ENCODE data around the gene TRPM7.
A peak's percentile ranks its signal among the peaks of the same experiment; 100 is the strongest.
"Not testable (repeated sequence)": the region's sequence is repeated elsewhere in the genome, so short reads cannot be mapped to it uniquely, and the experiment has no call there.

The TRPM7 gene

DNA sequence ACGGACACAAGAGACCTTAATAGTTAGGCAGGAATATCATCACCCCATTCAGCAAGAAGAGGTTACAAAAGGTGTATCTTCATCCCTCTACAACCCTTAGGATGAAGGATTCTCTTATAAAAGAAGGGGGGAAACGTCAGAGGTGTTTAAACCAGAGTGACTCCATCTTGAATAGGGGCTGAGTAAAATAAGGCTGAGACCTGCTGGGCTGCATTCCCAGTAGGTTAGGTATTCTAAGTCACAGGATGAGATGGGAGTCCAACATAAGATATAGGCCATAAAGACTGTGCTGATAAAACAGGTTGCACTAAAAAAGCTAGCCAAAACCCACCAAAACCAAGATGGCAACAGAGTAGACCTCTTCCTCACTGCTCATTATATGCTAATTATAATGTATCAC is 16.5 kb downstream of the TRPM7 start:
- no peak for DNase-seq (ENCODE audit: low spot score)

DNA sequence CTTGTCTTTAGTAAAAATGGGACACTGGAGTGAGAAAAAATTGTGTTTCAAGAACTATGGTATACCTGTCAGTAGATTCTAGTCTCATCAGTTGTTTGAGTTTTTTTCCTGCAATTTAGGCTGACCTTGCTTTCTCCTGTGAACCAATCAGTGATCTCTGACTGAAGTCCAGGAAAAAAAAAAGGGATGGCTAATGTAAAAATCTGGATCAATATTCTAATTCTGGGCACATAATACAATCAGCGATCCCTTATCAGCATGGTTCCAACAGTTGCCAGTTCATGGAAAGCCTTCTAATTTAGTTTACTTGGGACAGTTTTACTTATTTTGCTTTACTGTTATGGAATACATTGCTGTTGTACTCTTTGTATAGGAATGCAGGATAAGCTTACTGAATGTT is 17.0 kb downstream of the TRPM7 start:
- no peak for DNase-seq (ENCODE audit: low spot score)

DNA sequence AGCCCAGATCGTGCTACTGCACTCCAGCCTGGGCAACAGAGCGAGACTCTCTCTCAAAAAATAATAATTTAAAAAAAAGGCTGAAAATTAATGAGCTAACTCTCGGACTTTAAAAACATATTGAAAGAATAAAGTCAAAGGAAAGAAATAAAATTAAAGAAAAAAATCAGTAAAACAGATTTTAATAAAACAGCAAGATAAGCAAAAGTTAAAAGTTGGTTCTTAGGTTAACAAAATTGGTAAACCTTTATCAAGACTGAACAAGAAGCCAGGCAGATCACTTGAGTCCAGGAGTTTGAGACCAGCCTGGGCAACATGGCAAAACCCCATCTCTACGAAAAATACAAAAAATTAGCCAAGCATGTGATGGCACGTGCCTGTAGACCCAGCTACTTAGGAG is 20.7 kb downstream of the TRPM7 start:
- DNase-seq (ENCODE audit: low spot score) = no peak

DNA sequence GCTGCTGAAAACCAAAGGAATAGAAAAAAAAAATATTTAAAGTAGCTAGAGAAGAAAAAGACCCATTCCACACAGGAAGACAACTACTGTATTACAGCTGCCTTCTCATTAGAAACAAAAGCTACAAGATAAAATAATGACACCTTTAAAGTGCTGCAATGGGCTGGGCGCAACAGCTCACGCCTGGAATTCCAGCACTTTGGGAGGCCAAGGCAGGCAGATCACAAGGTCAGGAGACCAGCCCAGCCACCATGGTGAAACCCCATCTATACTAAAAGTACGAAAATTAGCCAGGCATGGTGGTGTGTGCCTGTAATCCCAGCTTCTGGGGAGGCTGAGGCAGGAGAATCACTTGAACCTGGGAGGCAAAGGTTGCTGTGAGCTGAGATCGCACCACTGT is 31.0 kb downstream of the TRPM7 start:
- DNase-seq (ENCODE audit: low spot score) = no peak

DNA sequence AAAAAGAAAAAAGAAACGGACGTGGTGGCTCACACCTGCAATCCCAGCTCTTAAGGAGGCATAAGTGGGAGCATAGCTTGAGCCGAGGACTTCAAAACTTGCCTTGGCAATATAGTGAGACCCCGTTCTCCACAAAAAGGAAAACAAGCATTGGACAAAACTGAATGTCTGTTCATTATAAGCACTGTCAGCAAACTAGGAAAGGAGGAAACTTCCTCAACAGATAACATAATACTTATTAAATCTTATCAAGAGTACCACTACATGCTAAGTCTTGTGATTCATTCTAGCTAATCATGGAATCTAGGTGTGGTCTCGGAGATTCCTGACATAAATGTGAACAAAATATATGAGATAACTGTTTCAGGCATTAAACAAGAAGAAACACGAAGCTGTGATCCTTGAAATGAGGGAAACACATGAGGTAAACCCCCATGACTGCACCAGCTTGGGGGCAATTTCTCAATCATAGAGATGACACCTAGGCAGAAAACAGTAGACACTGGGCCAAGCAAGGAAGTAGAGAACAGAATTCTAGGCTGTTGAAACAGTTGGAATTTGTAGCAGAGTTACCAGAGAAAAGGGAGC is 33.3 kb downstream of the TRPM7 start:
- DNase-seq (ENCODE audit: low spot score) = no peak

DNA sequence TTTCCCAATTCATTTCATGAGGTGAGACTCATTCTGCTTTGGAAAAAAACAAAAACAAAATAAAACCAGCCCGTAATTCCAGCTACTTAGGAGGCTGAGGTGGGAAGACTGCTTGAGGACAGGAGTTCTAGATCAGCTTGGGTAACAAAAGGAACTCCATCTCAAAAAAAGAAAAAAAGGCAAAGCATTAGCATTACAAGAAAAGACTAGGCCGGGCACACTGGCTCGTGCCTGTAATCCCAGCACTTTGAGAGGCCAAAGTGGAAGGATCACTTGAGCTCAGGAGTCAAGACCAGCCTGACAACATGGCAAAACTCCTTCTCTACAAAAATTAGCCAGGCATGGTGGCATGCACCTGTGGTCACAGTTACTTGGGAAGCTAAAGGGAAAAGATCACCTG is 33.9 kb downstream of the TRPM7 start:
- no peak for DNase-seq (ENCODE audit: low spot score)

DNA sequence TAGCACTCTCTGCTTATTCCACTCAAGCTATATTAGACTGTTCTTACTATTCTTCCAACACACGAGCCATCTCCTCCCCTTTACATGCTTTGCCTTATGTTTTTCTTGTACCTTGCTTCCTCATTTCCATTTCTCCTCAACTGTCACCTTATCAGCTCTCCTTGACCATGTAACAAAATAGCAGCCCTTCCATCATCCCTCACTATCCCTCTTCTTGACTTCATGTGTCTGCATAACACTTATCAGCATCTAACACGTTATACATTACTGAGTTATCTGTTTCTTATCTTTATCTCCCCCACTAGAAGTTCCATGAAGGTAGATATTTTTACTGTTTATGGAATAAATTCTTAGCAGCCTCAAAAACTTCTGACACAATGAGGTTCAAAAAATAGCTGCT is 45.3 kb downstream of the TRPM7 start:
- DNase-seq (ENCODE audit: low spot score) = no peak

DNA sequence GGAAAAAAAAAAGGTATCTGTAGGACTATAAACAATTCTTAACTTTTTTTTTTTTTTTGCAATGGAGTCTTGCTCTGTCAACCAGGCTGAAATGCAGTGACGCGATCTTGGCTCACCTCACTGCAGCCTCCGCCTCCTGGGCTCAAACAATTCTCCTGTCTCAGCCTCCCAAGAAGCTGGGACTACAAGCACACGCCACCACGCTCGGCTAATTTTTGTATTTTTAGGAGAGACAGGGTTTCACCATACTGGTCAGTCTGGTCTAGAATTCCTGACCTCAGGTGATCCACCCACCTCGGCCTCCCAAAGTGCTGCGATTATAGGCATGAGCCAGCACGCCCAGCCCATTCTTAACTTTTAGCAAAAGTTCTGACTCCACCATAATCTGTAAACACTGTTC is 50.5 kb downstream of the TRPM7 start:
- DNase-seq (ENCODE audit: low spot score) = no peak

DNA sequence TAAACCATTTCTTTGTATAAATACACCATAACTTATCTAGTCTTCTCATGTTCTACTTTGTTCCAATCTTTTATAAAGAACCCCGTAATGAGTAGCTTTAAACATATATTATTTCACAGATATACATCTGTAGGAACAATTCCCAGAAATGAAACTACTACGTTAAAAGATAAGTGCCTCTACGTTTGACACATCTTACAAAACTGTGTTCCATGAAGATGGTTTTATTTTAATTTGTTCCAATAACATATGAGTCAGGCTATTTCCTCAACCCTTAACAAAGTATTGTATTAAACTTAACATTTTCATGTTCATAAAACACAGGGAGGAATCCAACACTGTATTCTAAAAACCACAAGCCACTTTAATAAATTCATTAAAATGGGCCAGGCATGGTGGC is 52.9 kb downstream of the TRPM7 start:
- no peak for DNase-seq (ENCODE audit: low spot score)

DNA sequence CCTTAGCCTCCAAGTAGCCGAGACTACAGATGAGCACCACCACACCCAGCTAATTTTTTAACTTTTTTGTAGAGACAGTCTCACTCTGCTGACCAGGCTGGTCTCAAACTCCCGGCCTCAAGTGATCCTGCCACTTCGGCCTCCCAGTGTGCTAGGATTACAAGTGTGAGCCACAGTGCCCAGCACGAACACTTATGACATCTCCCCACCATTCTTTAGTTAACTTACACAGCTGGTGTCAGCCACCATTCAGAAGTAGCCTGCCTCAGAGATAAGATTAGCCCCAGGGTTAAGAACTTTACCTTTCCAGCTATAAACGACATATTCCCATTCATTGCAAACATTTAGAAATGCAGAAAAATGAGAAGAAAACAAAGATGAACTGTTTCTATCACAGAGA is 58.2 kb downstream of the TRPM7 start:
- DNase-seq (ENCODE audit: low spot score) = no peak

DNA sequence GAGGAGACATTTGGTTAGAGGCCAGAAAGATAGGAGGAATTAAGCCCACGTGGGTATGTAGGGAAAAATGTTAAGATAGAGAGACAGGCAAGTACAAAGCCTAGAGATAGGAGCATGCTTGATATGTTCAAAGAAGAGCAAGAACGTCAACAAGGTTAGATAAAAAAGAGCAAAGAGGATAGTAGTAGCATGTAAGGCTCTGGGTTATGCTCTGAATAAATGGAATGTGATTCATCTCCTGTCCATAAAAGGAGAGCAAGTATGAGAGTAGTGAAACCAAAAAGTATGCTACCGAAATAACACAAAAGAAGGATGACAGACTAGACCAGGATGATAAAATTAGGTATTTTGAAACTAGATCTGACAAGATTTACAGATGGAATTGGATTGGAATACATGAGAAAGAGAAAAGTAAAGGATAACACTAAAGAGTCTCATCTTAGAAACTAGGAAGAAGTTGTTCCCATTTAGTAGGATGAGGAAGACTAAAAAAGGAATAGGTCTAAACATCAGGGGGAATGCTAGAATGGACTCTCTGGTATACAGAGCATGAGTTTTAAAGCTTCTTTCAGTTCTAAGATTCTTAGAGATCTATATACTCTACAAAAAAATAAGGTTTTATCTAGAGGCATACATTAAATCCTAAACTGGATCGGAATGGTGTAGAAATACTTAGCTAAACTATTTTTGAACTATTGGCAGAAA is 59.1 kb downstream of the TRPM7 start:
- DNase-seq (ENCODE audit: low spot score) = no peak

DNA sequence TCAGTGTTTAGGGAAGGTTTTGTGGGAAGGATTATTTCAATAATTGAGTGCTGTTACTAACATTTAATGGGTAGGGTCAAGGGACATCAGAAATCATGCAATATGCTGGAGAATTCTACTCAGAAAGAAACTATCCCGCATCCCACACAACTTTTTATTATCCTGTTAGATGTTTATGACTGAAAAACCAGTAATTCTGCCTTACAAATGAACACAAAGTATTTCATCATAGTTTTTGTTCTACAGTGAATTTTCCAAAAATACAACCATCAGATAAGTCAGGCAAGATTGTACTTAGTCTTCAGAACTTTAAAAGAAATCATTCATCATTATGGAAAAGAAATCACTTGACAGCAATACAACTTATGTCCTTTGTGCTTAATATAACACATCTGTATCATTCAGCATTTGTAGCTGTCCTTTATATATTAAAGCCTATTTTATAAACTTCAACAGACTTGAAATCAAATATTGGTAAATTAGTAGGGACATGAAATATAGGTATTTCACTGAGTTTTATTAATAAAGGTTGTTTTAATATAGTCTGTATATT is 61.9 kb downstream of the TRPM7 start:
- DNase-seq (ENCODE audit: low spot score) = no peak

DNA sequence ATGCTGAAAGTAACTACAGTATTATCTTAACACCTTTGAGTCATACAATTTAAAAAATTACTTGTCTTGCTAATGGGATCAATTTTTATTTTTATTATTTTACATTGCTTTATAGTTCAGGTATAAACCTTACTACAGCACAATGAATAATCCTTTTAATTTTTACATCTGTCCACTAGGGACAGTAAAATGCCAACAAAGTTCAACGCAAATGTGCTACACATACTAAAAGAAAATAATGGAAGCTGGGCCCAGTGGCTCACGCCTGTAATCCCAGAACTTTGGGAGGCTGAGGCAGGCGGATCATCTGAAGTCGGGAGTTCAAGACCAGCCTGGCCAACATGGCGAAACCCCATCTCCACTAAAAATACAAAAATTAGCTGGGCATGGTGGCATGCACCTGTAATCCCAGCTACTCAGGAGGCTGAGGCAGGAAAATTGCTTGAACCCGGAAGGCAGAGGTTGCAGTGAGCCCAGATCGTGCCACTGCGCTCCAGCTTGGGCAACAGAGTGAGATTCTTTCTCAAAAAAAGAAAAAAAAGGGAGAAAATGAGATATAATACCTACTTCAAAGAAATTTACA is 64.1 kb downstream of the TRPM7 start:
- DNase-seq (ENCODE audit: low spot score) = peak; percentile 22

DNA sequence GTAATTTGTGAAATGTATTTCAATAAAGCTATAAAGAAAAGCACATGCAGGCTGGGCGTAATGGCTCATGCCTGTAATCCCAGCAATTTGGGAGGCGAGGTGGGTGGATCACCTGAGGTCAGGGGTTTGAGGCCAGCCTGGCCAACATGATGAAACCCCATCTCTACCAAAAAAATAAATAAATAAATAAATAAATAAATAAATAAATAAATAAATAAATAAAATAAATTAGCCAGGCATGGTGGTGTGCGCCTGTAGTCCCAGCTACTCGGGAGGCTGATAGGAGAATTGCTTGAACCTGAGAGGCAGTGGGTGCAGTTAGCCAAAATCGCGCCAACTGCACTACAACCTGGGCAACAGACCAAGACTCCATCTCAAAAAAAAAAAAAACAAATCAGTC is 69.6 kb downstream of the TRPM7 start:
- DNase-seq (ENCODE audit: low spot score) = not testable (repeated sequence)

DNA sequence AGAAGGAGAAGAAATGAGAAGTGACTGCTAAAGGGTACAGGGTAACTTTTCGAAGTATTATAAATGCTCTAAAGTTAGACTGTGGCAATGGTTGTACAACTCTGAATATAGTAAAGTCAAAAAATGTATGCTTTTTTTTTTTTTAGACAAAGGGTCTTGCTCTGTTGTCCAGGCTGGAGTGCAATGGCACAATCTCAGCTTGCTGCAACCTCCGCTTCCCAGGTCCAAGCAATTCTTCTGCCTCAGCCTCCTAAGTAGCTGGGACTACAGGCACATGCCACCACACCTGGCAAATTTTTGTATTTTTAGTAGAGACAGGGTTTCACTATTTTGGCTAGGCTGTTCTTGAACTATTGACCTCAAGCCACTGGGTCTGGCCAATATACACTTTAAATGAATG is 70.0 kb downstream of the TRPM7 start:
- DNase-seq (ENCODE audit: low spot score) = not testable (repeated sequence)

DNA sequence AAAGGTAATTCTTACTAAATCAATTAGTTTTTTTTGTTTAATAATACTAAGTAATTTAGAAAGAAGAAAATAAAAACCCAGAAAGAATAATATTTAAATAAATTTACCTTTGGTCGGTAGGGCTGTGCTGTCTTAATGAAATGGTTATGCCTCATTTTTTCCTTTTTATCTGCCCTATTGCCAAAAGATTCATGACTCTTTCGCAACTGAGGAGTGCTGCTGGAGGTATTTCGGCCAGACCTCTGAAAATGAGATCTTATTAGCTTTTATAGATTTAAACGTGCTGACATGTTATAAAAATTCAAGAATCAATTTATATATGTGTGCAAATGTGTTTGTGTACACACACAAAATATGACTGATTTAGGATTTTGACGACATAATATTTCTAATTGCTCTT is 73.0 kb downstream of the TRPM7 start:
- no peak for DNase-seq (ENCODE audit: low spot score)

DNA sequence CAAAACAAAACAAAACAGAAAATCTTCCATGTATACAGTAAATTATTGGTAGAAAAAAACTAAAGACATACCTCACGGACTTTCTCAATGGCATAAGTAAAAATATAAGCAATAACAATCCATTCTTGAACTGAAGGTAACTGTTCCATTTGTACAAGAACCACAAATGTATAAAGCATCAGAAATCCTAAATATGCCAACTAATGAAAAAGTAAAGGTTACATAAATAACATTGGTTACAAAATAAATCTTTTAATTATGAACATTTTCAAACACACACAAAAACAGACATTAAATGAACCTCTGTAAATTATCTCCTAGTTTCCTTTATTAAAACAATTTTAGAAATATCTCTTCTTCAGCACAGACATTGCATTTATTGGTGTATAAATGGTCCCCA is 79.5 kb downstream of the TRPM7 start:
- DNase-seq (ENCODE audit: low spot score) = no peak

DNA sequence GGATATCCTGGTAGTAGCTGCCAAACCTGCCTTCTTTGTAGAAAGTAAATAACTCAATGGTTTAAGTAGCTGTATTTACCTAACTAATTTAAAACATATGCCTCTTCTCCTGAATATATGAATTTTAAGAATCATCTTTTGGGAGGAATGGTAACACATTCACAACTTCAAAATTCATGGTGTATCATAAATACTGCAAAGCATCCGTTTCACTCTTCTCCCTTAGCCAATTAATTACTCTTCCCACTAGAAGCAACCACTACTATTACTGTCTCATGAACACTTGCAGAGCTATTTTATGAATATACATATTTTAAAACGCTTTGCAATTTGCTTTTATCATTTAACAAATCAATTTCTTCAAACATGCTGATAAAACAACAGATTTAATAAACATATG is 81.1 kb downstream of the TRPM7 start:
- DNase-seq (ENCODE audit: low spot score) = no peak

DNA sequence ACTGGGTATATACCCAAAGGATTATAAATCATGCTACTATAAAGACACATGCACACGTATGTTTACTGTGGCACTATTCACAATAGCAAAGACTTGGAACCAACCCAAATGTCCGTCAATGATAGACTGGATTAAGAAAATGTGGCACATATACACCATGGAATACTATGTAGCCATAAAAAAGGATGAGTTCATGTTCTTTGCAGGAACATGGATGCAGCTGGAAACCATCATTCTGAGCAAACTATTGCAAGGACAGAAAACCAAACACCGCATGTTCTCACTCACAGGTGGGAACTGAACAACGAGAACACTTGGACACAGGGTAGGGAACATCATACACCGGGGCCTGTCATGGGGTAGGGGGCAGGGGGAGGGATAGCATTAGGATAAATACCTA is 84.6 kb downstream of the TRPM7 start:
- DNase-seq (ENCODE audit: low spot score) = not testable (repeated sequence)

DNA sequence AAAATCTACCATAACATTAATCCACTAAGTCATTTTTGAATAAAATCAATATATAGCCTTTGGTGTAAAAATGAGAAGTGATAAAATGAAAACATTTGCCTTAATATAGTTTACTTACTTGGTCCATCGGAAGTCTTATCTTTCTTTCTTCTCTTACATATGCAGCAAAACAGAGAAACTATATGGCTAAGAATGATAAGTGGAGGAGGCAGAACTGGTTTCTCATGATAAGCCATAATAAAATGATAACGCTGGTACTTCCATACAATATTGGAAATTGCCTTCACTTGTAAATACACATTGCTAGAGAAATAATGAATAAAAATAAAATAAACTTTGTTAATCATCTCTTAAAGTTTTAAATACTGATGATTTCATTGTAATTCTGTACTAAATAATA is 92.3 kb downstream of the TRPM7 start:
- no peak for DNase-seq (ENCODE audit: low spot score)

DNA sequence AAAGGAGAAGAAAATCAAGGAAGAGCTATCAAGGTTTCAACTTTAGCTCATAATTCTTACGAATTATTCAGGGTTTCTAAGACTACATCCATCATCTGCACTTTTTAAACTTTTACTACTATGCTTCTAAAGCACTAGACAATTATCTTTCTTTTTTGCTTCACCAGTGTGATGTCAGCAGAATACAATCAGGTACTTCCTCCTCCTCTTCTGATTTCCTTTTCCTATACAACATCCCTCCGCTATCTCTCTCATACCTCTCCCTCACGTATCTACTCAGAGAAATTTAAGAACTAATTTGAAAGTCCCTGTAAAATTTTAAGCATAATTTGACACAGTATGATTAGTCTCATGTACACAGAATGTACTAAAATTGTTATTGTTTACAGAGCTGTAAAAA is 92.8 kb downstream of the TRPM7 start:
- DNase-seq (ENCODE audit: low spot score) = no peak

DNA sequence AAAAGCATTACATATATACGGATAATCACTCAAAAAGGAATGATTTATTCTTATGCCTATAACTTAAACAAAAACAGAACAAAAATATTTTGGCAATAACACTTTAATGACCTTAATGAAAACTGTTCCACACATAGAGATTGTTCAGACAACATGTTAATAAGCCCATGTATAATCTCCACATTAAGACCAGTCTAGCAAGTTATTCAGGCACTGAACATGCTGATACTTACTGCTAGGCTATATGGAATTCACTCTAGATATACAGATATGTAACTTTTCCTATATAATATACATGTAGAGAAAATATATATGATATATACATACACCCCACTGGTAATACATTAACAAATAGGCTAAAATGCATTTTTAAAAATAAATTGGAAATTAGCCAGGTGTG is 96.3 kb downstream of the TRPM7 start:
- no peak for DNase-seq (ENCODE audit: low spot score)

DNA sequence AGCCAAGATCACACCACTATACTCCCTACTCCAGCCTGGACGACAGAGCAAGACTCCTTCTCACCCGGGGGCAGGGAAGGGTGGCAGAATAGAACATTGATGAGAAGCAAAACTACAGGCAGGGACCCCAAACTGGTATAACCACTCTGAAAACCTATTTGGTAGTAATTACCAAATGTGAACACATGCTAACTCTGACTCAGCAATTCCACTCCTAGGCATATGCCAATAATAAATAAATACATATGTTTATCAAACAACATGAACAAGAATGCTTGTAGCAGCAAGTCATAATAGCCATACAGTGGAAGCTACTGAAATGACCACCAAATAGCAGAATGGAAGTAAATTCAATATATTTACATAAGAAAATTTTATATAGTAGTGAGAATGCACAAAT is 109.1 kb downstream of the TRPM7 start:
- DNase-seq (ENCODE audit: low spot score) = no peak

DNA sequence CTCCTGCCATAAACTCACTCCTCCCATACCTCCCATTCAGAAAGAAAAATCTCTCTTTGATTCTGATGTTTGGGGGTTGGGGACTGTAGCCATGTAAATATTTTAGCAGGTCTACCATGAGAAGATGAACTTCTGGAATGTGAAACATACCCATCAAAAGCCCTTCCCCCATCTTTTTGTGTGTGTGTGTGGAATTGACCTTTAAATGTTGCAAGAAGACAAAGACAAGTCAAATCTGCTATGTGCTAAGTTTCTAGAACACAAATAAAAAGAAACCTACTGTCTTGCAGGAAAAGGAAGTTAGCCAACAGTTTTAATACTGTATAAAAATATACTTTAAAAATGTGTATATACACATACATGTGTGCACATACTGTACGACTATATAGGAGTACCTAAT is 110.4 kb downstream of the TRPM7 start:
- no peak for DNase-seq (ENCODE audit: low spot score)
